ENCODE results near the gene NECTIN2. TPM values are rescaled to one million over a fixed set of nuclear protein-coding genes. Genes with fewer than 3 reads are reported as not detected.

Gene NECTIN2
- total RNA-seq, 1 donor from 2014 or later: 240 TPM

GRCh38 chr19:44866664-44867063 is 20.6 kb downstream of the NECTIN2 start:
- H3K36me3 ChIP-seq (ENCODE audit: control insufficient read depth, insufficient read depth, low read length): peaks cover 2% of the 10 kb centered on the region
- no peak for DNase-seq (ENCODE audit: low read depth)

DNA sequence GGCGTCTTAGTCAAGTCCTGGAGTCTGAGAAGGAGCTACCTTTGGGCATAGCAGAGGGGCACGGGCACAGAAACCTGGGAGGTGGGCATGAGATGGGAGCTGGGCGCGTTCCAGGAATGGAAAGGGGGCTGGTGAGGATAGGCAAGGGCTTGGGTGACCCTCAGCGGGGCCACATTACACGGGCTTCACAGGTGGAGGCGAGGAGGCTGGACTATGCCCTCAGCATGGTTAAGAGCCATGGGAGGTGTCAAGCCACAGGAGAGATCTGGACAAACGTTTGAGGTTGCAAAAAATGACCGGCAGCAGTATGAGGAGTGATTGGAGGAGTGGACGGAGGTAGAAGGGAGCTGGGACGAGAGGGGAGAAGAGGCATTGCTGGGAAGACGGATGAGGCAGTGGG is 21.5 kb downstream of the NECTIN2 start:
- Histone ChIP-seq H3K27me3 (ENCODE audit: control insufficient read depth, insufficient read depth, low read length) (no peaks in the 10 kb centered on the region), H3K36me3 (ENCODE audit: control insufficient read depth, insufficient read depth, low read length) (peaks cover 2% of the 10 kb centered on the region), H3K4me3 (ENCODE audit: low read depth, low read length) (no peak overlapping the region)
- TF ChIP-seq, protein P1, sequence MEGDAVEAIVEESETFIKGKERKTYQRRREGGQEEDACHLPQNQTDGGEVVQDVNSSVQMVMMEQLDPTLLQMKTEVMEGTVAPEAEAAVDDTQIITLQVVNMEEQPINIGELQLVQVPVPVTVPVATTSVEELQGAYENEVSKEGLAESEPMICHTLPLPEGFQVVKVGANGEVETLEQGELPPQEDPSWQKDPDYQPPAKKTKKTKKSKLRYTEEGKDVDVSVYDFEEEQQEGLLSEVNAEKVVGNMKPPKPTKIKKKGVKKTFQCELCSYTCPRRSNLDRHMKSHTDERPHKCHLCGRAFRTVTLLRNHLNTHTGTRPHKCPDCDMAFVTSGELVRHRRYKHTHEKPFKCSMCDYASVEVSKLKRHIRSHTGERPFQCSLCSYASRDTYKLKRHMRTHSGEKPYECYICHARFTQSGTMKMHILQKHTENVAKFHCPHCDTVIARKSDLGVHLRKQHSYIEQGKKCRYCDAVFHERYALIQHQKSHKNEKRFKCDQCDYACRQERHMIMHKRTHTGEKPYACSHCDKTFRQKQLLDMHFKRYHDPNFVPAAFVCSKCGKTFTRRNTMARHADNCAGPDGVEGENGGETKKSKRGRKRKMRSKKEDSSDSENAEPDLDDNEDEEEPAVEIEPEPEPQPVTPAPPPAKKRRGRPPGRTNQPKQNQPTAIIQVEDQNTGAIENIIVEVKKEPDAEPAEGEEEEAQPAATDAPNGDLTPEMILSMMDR (IDR thresholded peaks at IDR 0.05; ENCODE audit: insufficient read depth, low read length, poor library complexity, severe bottlenecking): no peak
- no peak for DNase-seq (ENCODE audit: low read depth)

More at GRCh38 chr19:44866664-44867063, 20.6 kb downstream of the NECTIN2 start:
- H3K27me3 ChIP-seq (ENCODE audit: control insufficient read depth, insufficient read depth, low read length): no peaks in the 10 kb centered on the region
- TF ChIP-seq, protein P1 (IDR thresholded peaks at IDR 0.05; ENCODE audit: insufficient read depth, low read length, poor library complexity, severe bottlenecking): no peak
- H3K4me3 ChIP-seq (ENCODE audit: low read depth, low read length): no peak overlapping the region

GRCh38 chr19:44869733-44870470 is 23.8 kb downstream of the NECTIN2 start:
- no peaks in the 10 kb centered on the region for H3K27me3 ChIP-seq (ENCODE audit: control insufficient read depth, insufficient read depth, low read length)
- no peak for DNase-seq (ENCODE audit: low read depth)
- TF ChIP-seq, protein P1 (IDR thresholded peaks at IDR 0.05; ENCODE audit: insufficient read depth, low read length, poor library complexity, severe bottlenecking): no peak
- peaks cover 10% of the 10 kb centered on the region for H3K36me3 ChIP-seq (ENCODE audit: control insufficient read depth, insufficient read depth, low read length)
- H3K4me3 ChIP-seq (ENCODE audit: low read depth, low read length): no peak overlapping the region

- Histone ChIP-seq H3K27me3 (ENCODE audit: control insufficient read depth, insufficient read depth, low read length) (no peaks in the 10 kb centered on the region), H3K4me3 (ENCODE audit: low read depth, low read length) (no peak overlapping the region), H3K36me3 (ENCODE audit: control insufficient read depth, insufficient read depth, low read length) (peaks cover 11% of the 10 kb centered on the region)
- TF ChIP-seq, protein P1 (IDR thresholded peaks at IDR 0.05; ENCODE audit: insufficient read depth, low read length, poor library complexity, severe bottlenecking): no peak
- no peak for DNase-seq (ENCODE audit: low read depth)
Measured at GRCh38 chr19:44871809-44872208, 25.7 kb downstream of the NECTIN2 start.

DNA sequence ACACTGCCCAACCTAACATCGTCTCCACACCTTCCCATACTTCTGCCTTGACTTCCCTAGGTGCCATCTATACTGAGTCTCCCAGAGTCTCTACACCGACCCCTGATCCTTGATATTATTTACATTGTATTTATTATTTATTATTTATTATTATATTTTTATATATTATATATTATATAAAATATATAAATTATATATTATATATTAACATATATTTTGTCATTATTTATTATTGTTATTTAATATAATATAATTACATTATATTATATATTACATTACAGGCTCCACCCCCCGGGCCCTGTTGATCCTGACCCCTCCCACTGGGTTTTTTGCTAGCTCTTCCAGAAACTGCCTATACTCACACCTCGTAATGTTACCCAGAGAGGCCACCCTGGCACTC is 26.6 kb downstream of the NECTIN2 start:
- Histone ChIP-seq H3K4me3 (ENCODE audit: low read depth, low read length) (no peak overlapping the region), H3K27me3 (ENCODE audit: control insufficient read depth, insufficient read depth, low read length) (no peaks in the 10 kb centered on the region), H3K36me3 (ENCODE audit: control insufficient read depth, insufficient read depth, low read length) (peaks cover 11% of the 10 kb centered on the region)
- TF ChIP-seq, protein P1 (IDR thresholded peaks at IDR 0.05; ENCODE audit: insufficient read depth, low read length, poor library complexity, severe bottlenecking): no peak
- DNase-seq (ENCODE audit: low read depth): no peak

GRCh38 chr19:44874317-44874716 is 28.2 kb downstream of the NECTIN2 start:
- no peak overlapping the region for H3K4me3 ChIP-seq (ENCODE audit: low read depth, low read length)
- no peaks in the 10 kb centered on the region for H3K27me3 ChIP-seq (ENCODE audit: control insufficient read depth, insufficient read depth, low read length)
- H3K36me3 ChIP-seq (ENCODE audit: control insufficient read depth, insufficient read depth, low read length): peaks cover 11% of the 10 kb centered on the region
- no peak for DNase-seq (ENCODE audit: low read depth)
- TF ChIP-seq, protein P1 (IDR thresholded peaks at IDR 0.05; ENCODE audit: insufficient read depth, low read length, poor library complexity, severe bottlenecking): no peak

Measured in kidney epithelial cell (primary cell).